Measurements from ENCODE around the gene STK4.

DNA sequence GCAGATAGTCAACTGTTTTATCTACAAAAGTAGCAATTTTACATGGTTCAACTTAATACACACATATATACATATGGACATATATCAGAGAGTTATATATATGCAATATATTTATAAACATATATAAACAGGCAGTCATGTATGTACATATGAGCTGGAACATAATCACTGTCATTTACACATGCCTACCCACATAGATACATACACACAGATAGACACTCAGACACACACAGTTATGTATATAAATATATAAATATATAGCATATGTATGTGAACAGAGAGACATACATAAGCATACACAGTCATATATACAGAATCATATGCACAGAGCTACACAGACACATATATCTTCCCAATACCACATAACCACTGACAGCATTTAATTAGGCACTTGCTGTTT is 146.4 kb downstream of the STK4 start:
- TF ChIP-seq EP300 (IDR thresholded peaks at IDR 0.05) (no peak), POLR2A (IDR thresholded peaks at IDR 0.05) (no peak)
- TF ChIP-seq, protein P1, sequence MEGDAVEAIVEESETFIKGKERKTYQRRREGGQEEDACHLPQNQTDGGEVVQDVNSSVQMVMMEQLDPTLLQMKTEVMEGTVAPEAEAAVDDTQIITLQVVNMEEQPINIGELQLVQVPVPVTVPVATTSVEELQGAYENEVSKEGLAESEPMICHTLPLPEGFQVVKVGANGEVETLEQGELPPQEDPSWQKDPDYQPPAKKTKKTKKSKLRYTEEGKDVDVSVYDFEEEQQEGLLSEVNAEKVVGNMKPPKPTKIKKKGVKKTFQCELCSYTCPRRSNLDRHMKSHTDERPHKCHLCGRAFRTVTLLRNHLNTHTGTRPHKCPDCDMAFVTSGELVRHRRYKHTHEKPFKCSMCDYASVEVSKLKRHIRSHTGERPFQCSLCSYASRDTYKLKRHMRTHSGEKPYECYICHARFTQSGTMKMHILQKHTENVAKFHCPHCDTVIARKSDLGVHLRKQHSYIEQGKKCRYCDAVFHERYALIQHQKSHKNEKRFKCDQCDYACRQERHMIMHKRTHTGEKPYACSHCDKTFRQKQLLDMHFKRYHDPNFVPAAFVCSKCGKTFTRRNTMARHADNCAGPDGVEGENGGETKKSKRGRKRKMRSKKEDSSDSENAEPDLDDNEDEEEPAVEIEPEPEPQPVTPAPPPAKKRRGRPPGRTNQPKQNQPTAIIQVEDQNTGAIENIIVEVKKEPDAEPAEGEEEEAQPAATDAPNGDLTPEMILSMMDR (IDR thresholded peaks at IDR 0.05): no peak

Measured in ovary (tissue), 3 donors.